Suppressor macrophage (primary cell): ENCODE results near the gene DTD1.

Experiments
- DNase-seq, 4 experiments: peaks; one replicate each; pipeline ENCODE4 v3.0.0-alpha.2; 2020 to 2022

Gene DTD1

DNA sequence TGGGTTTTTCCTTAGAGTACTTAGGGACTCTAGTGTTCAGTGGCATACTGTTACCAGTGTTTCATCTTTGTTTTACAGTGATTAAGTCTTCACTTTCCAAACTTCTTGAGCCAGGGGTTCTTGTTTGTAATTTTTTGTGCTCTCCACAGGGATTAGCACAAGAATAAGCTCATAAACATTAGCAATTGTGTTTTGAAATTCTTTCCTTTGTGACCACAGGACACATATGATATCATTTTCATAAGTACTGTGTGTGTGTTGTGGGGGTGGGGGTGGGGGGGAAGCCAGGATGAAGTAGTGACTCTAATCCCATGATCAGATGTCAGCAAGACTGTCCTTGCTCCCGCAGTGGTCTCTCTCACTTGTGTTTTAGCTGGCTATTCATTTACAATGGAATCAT lies 124.3 kb downstream of the DTD1 start:
- DNase-seq, result peak; percentile 11 to 54 (median 28)

DNA sequence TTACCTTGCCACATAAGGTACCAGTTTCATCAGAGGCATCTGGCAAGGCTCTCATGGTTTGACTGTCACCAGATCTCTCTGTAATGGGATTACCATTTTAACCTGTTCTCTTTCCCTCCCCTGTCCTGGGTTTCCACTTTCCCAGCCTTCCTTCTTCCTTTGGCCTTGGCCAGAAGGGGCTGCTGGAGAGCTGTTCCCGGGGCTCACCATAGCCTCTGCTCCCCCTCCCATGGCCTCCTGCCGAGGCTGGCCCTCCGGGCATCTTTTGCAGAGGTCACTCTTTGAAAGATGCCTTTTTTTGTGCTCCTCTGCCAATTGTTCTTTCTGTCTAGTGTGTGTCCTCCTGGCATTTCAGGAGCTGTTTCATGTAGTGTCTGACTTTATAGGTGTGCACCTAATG lies 125.0 kb downstream of the DTD1 start:
- DNase-seq, result no peak

DNA sequence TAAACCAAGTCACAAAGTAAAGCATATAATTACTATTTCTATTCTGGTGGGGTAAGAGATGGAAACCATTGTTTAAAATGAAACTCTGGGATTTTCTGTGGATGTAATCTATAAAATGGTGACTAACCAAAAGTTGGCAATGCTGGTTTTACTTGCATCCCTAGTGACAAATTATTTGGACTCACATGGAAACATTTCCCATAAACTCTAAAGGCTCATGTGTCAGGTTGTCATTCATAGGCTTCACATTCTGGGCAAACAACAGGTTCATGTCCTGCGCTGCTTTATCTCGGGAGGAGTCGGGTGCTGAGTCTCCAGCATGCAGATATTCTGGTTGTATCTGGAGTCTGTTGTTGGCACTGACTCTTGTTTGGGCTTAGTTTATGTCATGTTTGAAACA lies 127.7 kb downstream of the DTD1 start:
- no peak for DNase-seq

DNA sequence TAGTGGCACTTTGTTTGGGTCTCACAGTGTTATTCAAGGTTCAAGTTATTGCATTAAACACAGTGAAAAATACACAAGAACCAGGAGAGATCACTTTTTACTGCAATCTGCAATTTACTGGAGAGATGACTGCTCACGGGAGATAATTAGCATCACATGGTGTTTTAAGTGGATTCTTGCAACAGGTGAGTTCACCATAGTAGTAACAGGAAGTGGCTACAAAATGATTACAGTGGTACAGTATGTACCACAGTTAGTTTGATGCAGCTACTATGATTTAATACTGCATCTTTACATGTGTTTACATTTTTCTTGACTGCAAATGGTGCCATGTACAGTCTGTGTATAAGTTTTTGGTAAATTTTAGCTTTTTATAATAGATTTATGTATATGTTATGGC lies 129.2 kb downstream of the DTD1 start:
- no peak for DNase-seq

DNA sequence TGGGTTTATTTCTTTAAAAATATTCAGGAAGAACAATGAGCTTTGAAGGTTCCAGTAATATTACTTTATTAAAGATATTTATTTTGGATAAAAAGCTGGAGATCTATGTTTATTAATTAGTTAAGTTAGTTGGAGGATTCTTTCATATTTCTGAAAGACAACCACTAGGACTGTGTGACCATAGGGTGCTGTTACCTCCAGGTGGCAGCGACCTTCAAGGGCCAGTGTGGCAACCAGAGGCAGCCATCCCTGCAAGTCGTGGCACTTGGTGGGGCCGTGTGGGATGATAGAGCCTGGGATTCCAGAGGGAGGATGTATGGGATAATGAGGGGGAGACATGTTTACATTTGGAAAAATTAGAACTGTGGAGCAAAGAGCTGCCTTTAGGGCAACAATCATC lies 130.3 kb downstream of the DTD1 start:
- DNase-seq, result no peak

DNA sequence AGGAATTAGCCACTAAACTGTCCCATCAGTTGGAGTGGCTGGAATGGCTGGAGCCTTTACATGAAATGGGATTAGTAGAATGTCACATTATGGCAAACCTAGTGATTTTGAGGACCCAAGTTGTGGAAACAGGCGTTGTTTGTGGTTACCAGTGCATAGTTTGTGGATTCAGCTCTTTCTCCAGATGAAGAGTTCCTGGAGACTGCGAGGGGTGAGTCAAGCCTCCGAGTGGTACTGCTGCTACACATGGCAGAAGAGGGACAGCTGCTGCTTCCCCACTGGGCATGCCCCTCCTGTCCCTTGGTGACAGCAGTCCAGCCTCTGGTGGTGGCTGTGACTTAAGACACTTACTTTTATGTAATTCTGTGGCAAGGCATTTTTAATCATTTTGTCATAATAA lies 131.6 kb downstream of the DTD1 start:
- no peak for DNase-seq

DNA sequence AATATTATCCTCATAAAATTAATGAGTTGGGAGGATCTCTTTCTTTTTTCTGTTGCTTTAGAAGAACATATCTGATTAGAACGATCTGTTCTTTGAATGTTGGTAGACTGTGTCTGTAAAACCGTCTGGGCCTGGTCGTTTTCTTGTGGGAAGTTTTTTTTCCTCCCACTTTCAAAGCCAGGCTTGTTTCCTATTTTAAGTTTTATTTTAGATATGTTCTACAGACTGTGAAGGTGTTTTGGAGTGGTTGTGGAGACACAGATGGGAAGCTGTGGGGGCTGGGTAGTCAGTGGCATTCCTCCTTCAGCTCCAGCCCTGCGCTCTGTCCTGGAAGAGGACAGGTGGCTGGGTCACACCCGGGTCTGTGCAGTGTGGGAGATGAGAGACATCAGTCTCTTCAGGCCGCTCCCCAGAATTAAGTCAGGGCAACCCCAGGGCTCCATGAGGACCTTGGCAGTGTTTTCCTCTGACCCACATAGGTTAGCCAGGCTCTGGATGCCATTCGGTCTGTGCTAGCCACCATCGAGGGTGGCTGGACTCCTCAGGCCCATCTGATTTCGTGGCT lies 133.8 kb downstream of the DTD1 start:
- no peak for DNase-seq

DNA sequence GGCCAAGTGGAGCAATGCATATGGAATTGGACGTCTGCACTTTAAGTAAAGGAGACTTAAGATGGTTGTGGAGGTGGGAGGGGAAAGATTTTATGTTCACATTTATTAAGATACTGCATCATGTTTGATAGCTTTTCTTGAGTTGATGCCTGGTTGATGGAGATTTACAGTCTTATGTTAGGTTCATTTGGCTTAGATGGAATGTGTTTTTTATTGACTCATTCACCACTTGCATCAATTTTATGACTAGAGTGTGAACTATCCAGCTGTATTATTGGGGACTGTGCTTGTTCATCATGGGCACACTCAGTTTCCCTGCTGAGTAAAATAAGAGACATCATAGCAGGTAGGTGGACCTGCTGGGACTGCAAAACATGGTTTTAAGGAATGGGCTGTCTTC lies 134.5 kb downstream of the DTD1 start:
- DNase-seq, result no peak

DNA sequence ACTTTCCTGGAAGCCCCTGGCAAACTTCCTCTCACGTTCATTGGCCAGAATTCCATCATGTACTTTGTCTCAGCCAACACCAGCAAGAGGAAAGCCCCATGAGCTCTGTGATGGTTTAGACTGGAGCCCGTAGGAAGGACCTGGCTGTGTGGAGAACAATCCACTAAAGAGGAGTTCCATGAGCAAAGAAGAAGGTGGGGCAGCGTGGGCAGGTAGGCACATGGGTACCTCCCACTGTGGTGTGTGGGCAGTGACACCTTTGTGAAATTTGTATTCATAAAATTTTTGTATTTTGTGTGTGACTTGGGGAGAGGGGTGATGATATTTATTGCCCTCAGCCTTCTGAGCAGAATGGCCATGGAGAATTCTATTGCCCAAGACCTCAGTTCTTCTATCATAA lies 136.2 kb downstream of the DTD1 start:
- no peak for DNase-seq

DNA sequence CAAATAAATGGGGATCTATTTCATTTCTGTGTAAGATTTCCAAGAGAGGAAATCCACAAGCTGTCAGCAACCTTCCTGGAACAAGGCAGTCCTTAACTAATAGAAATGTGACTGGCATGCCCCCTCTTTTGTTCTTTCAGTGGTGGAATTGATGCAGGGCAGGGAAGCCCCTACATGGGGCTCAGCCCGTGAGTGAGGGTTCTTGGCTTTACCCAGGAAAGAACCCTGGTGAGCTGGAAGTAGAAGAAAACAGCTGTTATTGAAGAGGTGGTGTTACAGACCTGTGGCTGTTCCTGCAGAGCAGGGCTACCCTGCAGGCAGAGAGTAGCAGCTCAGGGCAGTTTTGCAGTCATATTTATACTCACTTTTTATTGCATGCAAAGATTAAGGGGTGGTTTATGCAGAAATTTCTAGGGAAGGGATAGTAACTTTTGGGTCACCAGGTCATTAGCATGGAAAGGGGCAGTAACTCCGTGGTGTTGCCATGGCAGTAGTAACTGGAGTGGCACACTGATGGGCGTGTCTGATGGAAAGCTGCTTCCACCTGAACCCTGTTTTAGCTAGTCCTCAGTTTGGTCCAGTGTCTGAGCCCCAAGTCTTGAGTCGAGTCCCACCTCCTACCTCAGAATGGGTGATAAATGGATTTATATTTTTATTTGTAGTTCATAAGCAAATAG lies 137.1 kb downstream of the DTD1 start:
- no peak for DNase-seq

DNA sequence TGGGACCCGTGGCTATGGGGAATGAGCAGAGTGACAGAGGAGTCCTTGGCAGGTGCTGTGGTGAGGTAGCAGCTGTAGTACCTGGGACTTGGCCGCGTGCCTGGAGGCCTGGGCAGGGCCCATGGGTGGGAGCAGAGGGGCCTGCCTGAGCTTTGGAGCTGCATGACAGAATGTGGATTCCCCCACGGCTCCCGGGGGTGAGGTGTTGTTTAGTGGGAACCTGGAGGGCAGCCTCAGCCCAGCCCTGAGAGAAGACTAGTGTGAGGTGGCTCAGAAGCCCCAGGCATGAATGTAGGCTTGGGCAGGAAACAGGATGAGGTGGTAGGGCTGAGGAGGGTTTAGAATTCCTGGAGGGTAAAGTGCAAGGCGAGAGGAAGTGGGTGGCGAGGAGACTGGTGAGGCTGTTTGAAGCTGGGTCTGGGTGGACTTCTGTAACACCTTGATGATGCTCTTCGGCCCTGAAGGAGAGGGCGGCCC lies 139.2 kb downstream of the DTD1 start:
- no peak for DNase-seq

DNA sequence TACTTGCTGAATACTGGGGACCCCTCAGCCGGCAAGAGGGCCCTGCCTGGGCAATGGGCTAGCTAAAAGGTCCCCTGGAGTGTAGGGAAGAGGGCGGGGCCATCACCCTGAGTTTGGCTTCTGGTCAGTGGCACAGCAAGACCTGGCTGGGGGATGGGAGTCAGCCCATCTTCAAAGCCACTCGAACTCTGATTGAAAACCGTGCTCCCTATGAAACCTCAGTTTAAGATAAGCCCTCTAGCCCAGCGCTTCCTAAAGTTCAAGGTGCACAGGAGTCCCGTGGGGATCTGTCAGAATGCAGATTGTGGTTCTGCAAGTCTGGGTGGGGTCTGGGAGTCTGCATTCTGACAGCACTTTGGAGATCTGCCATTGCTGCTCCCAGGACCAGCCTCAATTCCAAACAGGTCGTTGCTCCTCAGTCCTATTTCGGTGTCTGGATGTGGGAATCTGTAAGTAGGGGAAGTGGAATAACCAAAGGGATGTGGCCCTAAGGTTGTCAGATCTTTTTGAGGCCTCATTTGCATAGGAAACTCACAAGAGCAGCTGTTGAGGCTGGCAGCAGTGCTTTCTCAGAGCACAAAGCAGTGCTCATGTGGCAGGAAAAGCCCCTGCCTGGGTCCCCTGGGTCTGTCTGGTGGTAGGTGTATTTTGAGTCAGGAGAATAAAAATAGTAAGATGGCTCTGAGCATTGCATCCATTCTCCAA lies 140.5 kb downstream of the DTD1 start:
- no peak for DNase-seq

DNA sequence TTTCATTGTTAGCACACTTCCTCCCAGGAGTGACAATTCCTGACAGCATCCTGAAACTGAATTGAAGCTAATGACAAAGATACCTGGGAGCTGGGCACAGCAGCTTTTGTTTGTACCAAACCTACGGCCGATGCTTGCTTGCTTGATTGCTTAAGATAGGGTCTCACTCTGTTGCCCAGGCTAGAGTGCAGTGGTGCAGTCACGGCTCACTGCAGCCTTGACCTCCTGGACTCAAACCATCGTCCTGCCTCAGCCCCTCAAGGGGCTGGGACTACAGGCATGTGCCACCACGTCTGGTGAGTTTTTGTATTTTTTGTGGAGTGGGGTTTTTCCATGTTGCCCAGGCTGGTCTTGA lies 141.0 kb downstream of the DTD1 start:
- DNase-seq, result no peak

DNA sequence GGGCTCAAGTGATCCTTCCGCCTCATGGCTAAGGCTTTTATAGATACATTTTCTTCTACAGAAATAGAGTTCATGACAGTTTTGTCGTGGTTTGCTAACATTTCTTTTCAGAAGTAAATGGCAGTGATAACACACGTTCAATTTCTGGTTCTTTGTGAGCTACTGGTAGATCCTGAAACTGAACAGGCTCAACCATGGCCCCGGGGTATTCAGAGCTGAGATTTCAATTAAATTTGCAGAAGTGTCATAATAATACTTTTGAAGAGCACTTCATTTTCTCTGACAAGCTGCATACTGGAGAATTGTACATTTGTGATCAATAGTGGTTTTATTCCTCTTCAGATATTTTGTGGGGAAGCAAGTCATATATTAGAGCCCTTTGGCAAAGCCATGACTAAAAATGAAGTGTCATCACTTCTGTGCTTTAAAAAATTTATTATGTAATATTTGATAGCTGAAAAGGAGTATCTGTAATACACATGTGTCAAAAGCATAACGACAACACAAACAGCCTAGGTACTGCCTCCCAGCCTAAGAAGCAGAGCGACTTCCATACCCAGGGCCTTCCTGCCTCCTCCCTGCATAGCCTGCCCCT lies 141.5 kb downstream of the DTD1 start:
- no peak for DNase-seq

DNA sequence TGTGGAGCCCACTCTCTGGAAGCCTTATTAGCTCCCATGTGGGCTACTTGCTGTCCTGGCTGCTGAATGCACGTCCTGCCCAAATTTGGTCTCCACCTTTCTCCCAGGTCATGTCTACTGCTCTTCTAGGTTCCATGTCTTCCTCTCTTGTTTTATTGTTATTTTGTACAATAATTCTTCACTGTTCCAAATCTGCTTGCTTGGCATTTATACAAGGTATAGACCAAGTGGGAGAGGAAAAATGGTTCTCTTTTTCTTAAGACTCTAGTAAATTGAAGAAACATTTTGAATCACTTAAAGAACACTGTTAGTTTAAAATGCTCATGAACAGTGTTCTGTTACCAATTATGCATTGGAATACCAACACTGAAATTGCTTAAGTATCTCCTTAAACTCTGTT lies 144.1 kb downstream of the DTD1 start:
- DNase-seq, result no peak

DNA sequence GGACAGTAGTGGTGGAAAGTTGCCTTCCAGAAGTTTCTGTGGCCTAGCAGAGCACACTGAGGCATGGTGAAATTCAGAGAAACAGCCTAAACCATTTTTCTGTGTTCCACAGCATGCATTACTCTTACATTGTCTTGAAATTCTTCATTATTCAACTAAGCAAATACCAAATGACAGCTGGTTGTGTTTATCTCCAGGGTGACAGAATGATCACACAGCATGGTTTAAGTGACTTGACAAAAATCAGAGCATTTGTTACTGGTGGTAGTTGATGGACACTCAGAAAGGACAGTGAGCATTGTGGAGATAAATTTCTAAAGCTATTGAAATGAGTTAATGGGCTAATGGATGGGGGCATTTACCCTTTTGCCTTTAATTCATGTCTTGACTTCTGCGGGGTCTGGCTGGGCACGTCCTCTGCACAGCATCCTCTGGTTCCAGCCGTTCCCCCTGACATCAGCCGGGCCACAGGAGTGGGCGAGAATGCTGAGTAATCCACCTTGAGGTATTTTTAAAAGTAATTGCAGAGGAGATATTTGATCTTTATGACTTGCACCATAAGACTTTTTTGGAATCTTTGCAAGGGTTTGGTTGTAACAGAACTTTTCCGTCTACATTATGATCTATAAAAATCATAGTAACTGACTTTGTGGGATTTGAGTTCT lies 146.8 kb downstream of the DTD1 start:
- DNase-seq, result no peak

DNA sequence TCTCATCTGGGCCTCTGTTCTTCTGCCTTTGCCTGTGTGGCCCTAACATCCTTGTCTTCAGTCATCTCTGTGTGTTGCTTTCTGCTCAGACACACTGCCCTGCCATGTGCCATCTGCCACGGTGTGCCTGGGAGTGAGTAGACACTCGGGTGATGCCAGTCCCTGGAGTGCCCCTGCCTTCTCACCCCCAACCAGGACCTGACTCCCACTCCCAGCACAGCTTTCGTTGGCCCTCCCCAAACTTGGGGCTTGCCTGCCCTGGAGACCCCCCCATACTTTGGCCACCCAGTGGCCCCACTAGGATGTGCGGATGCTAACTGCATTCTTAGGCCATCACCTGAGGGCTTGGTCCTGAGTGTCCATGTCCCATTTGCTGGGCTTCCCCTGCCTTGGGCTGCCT lies 149.3 kb downstream of the DTD1 start:
- no peak for DNase-seq

DNA sequence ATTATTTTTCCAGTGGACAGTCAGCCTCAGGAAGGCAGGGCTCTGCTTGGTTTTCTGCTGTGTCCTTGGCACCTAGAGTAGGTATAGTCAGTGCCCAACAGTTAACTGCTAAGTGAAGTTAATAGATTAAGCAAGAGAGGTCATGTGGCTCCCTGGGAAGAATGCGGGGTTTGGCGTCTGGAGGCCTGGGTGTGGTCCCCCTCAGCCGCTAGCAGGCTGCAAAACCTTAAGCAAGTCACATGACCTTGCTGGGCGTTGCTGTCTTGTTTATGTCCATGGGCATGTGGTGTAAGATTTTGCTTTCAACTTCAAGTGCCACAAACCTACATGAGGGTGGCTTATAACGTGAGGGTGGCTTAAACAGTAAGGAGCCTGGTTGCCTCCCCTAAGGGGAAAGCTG lies 150.2 kb downstream of the DTD1 start:
- DNase-seq, result peak in 3 of 4 experiments; percentile 7 to 39 (median 26)

DNA sequence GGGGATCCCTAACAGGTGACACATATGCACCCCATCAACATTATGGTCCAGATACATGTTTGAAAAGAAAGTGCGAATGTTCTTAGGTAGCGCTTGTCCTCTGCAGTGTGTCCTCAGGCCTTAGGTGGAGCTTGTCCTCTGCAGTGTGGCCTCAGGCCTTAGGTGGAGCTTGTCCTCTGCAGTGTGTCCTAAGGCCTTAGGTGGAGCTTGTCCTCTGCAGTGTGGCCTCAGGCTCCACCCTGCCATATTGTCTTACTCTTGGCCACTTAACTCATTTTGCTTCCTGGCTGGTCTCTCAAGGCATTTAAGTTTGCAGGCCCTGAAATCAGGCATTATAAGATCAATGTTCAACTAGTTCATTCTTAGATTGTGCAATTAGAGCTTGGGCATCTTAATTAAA lies 151.0 kb downstream of the DTD1 start:
- DNase-seq, result no peak

DNA sequence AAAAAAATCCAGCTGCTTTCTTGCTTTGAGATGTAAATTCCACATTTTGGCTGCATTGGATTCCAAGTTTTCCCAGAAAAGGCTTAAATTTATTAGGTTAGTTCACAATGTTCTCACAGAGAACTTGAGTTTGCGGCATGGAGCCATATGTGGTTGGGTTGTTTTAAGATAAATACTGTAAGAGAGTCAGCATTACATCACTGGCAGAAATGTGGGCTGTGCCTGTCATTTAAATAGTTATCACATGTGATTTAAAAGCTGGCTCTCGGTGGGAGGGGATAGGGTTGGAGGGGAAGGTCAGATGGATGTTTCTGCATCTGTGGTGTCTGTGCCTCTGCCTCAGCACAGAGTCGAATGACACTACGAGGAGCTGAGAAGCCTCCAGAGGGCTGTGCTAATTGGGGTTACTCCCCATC lies 151.9 kb downstream of the DTD1 start:
- no peak for DNase-seq

DNA sequence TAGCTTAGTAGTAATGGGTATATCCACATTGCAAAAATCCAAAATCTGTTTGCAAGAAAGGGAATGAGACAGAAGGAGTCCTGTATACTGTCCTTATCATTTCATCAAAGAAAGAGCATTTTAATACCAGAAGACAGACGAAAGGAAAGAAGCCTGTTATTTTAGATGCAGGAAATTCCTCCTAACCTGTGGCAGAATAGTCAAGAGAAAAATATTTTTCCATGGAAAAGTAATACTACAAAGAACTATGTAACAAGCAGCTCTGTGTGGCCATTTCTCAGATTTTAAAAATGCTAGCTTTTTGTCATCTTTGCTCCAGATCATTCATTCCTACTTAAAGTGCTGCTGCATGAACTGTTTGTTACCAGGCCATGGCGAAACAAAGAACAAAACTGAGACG lies 152.9 kb downstream of the DTD1 start:
- DNase-seq, result no peak

DNA sequence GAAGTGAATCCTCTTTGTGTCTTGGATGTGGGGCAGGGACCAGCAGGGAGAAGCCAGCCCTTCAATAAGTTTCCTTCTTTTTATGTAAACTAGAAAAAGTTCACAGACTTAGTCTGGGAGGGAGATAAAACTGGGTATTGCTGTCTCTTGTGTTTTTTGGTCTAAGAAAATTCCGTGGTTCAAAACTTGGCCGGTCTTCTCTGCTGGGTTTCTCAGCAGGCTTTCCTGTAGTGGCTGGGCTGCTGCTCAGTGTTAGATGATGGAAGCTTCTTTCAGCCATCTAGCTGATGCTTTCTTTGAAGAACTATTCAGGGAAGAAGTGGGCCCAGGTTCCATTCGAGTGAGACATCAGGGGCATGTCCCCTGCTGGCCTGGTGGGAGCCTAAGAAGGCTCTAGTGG lies 155.0 kb downstream of the DTD1 start:
- DNase-seq, result no peak

DNA sequence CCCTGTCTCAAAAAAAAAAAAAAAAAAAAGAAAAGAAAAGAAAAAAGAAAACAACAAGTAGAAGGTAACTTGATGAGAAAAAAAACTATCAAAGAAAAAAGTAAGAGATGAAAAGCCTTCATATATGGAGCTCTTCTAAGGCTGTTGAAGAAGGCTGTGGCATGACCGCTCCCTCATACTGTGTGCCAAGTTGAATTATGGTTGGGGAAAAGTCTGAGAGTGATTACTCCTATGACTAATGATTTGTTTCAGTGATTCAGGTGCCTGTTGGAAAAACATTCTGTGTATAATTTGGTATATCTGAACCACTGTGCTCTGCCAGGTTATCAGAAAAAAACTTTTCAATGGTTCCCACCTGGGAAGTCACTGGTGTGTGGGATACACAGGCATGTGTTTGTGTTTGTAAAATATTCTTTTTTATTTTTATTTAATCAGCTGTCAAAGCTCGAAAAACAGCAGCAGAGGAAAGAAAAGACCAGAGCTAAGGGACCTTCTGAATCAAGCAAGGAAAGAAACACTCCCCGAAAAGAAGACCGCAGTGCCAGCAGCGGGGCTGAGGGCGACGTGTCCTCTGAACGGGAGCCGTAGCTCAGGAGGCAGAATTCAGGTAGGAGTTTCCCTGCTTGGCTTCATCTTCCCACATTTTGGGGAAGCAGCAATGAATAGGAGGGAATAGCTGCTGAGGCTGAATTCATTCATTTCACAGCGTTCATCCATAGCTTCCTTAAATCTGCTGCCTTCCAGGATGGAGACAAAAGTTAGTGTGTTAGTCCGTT lies 156.0 kb downstream of the DTD1 start:
- DNase-seq, result no peak
